ENCODE results near the gene STK31.
"Not testable (repeated sequence)": the region's sequence is repeated elsewhere in the genome, so short reads cannot be mapped to it uniquely, and the experiment has no call there.

STK31 gene

GRCh38 chr7:23721456-23721855 is 11.4 kb downstream of the STK31 start:
- H3K9me2 ChIP-seq (replicated peaks; ENCODE audit: control insufficient read depth, low read length): no peaks in the 10 kb centered on the region
- no peak for TF ChIP-seq EZH2phosphoT487 (IDR thresholded peaks at IDR 0.05; ENCODE audit: borderline replicate concordance, low read length)
- no peaks in the 10 kb centered on the region for H3K79me2 ChIP-seq (ENCODE audit: control insufficient read depth, low read length)
- no peaks in the 10 kb centered on the region for H3K4me1 ChIP-seq (ENCODE audit: control insufficient read depth, low read length)
- H4K20me1 ChIP-seq (ENCODE audit: control insufficient read depth, insufficient read depth, low read depth, low read length): no peaks in the 10 kb centered on the region
- H3K9me3 ChIP-seq (ENCODE audit: control insufficient read depth, insufficient read depth, low read length): no peaks in the 10 kb centered on the region
- no peaks in the 10 kb centered on the region for H3F3A ChIP-seq (ENCODE audit: control insufficient read depth, insufficient read depth)
- no peak overlapping the region for H3K4me2 ChIP-seq (ENCODE audit: low read length)
- no peak overlapping the region for H3K4me3 ChIP-seq (ENCODE audit: low read length)
- peaks cover 15% of the 10 kb centered on the region; the same call in 1 of the 2 replicates for H3K27me3 ChIP-seq (ENCODE audit: control insufficient read depth, low read length)
- H3K27ac ChIP-seq (ENCODE audit: low read depth, low read length): no peak overlapping the region
- H3K36me3 ChIP-seq (ENCODE audit: control insufficient read depth, low read length): no peaks in the 10 kb centered on the region

- not testable (repeated sequence) for H3K4me2 ChIP-seq (ENCODE audit: low read length); H4K20me1 ChIP-seq (ENCODE audit: control insufficient read depth, insufficient read depth, low read depth, low read length); H3K9me3 ChIP-seq (ENCODE audit: control insufficient read depth, insufficient read depth, low read length); H3K79me2 ChIP-seq (ENCODE audit: control insufficient read depth, low read length); H3K36me3 ChIP-seq (ENCODE audit: control insufficient read depth, low read length); H3K27ac ChIP-seq (ENCODE audit: low read depth, low read length); H3F3A ChIP-seq (ENCODE audit: control insufficient read depth, insufficient read depth); H3K9me2 ChIP-seq (replicated peaks; ENCODE audit: control insufficient read depth, low read length); H3K4me1 ChIP-seq (ENCODE audit: control insufficient read depth, low read length); H3K4me3 ChIP-seq (ENCODE audit: low read length)
- H3K27me3 ChIP-seq (ENCODE audit: control insufficient read depth, low read length): peaks cover 15% of the 10 kb centered on the region; the same call in 1 of the 2 replicates
Observed at GRCh38 chr7:23722587-23723216, 12.7 kb downstream of the STK31 start.

- H3K36me3 ChIP-seq (ENCODE audit: control insufficient read depth, low read length); H3K27ac ChIP-seq (ENCODE audit: low read depth, low read length); H3K9me3 ChIP-seq (ENCODE audit: control insufficient read depth, insufficient read depth, low read length); H4K20me1 ChIP-seq (ENCODE audit: control insufficient read depth, insufficient read depth, low read depth, low read length); H3K4me2 ChIP-seq (ENCODE audit: low read length); H3K9me2 ChIP-seq (replicated peaks; ENCODE audit: control insufficient read depth, low read length); H3K4me1 ChIP-seq (ENCODE audit: control insufficient read depth, low read length); H3K79me2 ChIP-seq (ENCODE audit: control insufficient read depth, low read length); H3K4me3 ChIP-seq (ENCODE audit: low read length); H3F3A ChIP-seq (ENCODE audit: control insufficient read depth, insufficient read depth): not testable (repeated sequence)
- H3K27me3 ChIP-seq (ENCODE audit: control insufficient read depth, low read length): peaks cover 16% of the 10 kb centered on the region
Observed at GRCh38 chr7:23724113-23724512, 14.1 kb downstream of the STK31 start.

- Histone ChIP-seq H3K9me2 (replicated peaks; ENCODE audit: control insufficient read depth, low read length) (no peaks in the 10 kb centered on the region), H4K20me1 (ENCODE audit: control insufficient read depth, insufficient read depth, low read depth, low read length) (no peaks in the 10 kb centered on the region), H3K4me2 (ENCODE audit: low read length) (no peak overlapping the region), H3F3A (ENCODE audit: control insufficient read depth, insufficient read depth) (no peaks in the 10 kb centered on the region), H3K4me3 (ENCODE audit: low read length) (no peak overlapping the region), H3K9me3 (ENCODE audit: control insufficient read depth, insufficient read depth, low read length) (peaks cover 13% of the 10 kb centered on the region), H3K27me3 (ENCODE audit: control insufficient read depth, low read length) (no peaks in the 10 kb centered on the region), H3K4me1 (ENCODE audit: control insufficient read depth, low read length) (no peaks in the 10 kb centered on the region), H3K36me3 (ENCODE audit: control insufficient read depth, low read length) (no peaks in the 10 kb centered on the region), H3K79me2 (ENCODE audit: control insufficient read depth, low read length) (no peaks in the 10 kb centered on the region), H3K27ac (ENCODE audit: low read depth, low read length) (no peak overlapping the region)
- TF ChIP-seq CTCF (IDR thresholded peaks at IDR 0.05; ENCODE audit: low read depth, low read length, poor library complexity, severe bottlenecking): no peak
- TF ChIP-seq EZH2phosphoT487 (IDR thresholded peaks at IDR 0.05; ENCODE audit: borderline replicate concordance, low read length): no peak
Observed at GRCh38 chr7:23742051-23742450, 32.0 kb downstream of the STK31 start.

GRCh38 chr7:23743226-23743625 is 33.2 kb downstream of the STK31 start:
- H3K9me3 ChIP-seq (ENCODE audit: control insufficient read depth, insufficient read depth, low read length): peaks cover 13% of the 10 kb centered on the region
- no peaks in the 10 kb centered on the region for H3K9me2 ChIP-seq (replicated peaks; ENCODE audit: control insufficient read depth, low read length)
- no peaks in the 10 kb centered on the region for H3F3A ChIP-seq (ENCODE audit: control insufficient read depth, insufficient read depth)
- H3K27ac ChIP-seq (ENCODE audit: low read depth, low read length): no peak overlapping the region
- no peaks in the 10 kb centered on the region for H3K4me1 ChIP-seq (ENCODE audit: control insufficient read depth, low read length)
- no peaks in the 10 kb centered on the region for H4K20me1 ChIP-seq (ENCODE audit: control insufficient read depth, insufficient read depth, low read depth, low read length)
- no peaks in the 10 kb centered on the region for H3K36me3 ChIP-seq (ENCODE audit: control insufficient read depth, low read length)
- no peaks in the 10 kb centered on the region for H3K79me2 ChIP-seq (ENCODE audit: control insufficient read depth, low read length)
- TF ChIP-seq CTCF (IDR thresholded peaks at IDR 0.05; ENCODE audit: low read depth, low read length, poor library complexity, severe bottlenecking) (no peak), EZH2phosphoT487 (IDR thresholded peaks at IDR 0.05; ENCODE audit: borderline replicate concordance, low read length) (no peak)
- no peak overlapping the region for H3K4me3 ChIP-seq (ENCODE audit: low read length)
- no peaks in the 10 kb centered on the region for H3K27me3 ChIP-seq (ENCODE audit: control insufficient read depth, low read length)
- no peak overlapping the region for H3K4me2 ChIP-seq (ENCODE audit: low read length)

Measured in DOHH2 (cell line).